Activated CD4-positive, alpha-beta T cell treated with anti-CD3 and anti-CD28 coated beads, Interleukin-2, amount 50 U/mL, for 24 hours (primary cell): ENCODE measurements around the gene C1orf167.
"Not testable (repeated sequence)": the region's sequence is repeated elsewhere in the genome, so short reads cannot be mapped to it uniquely, and the experiment has no call there.

ENCODE experiments used
- DNase-seq, 2 donors: peaks; one replicate each; pipeline ENCODE4 v3.0.0-alpha.2; 2020; ENCODE audit warnings: low read depth in 1 of 2, low spot score in 1 of 2

Gene C1orf167

DNA sequence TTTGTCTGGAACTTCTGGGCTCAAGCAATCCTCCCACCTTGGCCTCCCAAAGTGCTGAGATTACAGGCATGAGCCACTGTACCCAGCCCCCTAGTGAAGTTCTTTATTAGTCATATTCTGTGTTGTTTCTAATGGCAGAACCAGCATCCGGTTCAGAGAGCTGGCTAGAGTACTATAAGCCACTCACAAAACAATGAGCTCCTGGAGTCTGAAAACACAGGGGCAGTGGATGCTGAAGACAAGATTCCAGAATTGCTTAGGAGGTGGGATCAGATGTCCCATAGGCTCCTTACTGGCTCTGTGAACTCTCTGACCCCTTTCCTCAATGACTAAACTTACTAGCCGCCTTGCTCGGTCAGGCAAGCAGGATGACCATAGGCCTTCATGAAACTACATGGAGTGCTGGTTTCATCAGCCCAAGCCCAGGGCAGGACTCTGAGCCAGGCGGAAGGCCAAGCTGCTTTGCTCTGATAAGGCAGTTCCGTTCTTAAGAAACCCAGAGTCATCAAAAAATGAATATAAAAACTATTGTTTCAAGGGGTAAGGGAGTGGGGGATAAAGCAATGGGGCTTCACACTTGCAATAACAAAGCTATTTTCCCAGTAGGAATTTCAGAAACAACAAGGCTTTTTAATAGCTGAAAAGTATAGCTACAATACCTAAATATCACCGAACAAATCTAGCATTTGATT, 35.7 kb downstream of the C1orf167 start:
- DNase-seq, result no peak

DNA sequence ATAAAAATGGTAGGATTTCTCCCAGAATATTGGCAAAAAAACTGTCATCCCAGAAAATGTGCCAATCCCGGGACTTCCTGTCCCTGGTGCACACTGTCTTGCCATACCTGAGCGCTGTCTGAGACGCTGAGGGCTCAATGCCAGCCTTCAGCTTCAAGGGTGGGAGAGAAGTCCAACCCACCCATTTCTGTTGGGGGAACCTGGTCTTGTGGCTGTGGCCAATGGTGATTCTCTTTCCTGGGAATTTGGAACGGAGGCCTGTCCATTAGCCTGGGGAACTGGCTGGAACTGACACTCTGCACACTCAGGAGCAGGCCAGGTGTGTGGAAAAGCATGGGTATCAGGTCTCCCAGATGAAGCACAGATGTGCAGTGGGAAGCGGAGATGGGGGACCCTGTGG, 37.1 kb downstream of the C1orf167 start:
- DNase-seq, result no peak

DNA sequence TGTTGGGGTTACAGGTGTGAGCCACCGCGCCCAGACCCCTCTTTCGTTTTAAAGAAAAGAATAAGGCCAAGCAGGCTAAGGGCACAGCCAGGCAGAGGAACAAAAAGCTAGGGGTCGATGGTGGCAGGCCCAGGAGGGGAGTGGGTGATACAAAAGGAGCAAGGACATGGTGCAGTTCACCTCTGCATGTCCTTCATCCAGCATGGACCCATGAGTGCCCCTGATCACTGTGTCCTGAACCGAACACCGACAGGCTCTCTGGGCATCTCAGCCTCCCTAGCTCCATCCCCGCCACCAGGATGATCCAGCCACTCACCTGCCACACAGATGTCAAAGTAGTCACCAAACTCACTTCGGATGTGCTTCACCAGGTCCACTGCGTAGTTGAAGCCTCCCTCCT, 37.9 kb downstream of the C1orf167 start:
- no peak for DNase-seq

DNA sequence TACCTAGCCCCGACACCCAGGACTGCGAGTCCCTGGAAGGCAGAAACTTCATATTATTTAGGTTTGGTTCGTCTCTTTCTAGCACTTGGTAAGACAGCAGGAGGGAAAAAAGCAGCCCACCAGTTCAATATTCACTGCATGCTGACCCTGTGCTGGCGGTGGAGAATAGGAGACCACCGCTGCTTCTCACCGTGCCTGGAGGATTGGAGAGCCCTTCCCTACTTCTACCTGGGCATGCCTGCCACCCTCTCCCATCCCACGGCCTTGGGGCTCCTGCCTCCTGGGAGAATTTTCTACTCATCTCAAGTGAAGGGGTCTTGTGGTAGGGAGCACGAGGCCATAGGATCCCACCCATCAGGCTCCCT, 38.4 kb downstream of the C1orf167 start:
- no peak for DNase-seq

DNA sequence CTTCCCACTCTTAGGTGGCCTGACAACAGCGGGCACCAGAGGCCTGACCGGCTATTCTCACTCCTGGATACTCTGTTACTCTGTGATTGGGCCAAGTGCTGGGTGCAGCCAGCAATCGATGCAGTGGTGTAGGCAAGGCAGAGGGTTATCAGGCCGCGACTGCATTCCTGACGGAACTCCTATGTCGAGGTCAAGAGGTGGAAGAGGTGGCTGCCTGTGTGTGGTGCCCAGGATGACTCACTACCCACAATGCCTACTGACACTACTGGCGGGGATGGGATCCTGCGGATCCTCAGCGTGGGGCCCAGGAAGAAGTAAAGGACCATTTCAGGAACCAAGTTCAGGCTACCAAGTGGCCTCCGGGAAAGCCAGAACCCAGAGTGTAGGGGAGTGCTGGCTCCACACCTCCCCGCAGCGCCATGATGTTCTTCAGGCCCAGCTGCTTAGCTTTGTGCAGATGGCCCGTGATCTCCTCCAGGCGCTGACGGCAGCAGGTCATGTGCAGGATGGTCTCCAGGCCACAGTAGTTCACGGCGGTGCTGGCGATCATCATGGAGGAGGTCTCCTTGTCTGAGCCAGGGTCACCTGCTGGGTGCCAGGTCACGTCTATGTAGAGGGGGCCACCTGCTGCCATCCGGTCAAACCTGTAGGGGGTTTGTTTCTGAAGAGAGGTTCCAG, 38.9 kb downstream of the C1orf167 start:
- DNase-seq, result no peak

DNA sequence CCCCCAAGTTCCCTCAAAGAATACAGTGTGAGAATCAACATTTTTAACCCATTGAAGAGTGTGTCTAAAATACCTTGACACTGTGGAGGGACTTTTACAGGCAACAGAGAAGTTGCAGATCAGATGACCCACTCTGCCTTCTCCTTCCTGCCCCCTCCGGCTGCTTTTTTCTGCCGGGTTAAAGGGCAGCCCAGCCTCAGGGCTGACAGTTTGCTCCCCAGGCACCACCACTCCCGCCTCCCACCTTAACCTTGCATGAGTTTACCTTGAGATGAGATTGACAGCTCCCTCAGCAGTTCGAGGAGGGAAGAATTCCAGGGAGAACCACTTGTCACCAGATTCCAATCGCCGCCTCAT, 40.6 kb downstream of the C1orf167 start:
- DNase-seq, result no peak

DNA sequence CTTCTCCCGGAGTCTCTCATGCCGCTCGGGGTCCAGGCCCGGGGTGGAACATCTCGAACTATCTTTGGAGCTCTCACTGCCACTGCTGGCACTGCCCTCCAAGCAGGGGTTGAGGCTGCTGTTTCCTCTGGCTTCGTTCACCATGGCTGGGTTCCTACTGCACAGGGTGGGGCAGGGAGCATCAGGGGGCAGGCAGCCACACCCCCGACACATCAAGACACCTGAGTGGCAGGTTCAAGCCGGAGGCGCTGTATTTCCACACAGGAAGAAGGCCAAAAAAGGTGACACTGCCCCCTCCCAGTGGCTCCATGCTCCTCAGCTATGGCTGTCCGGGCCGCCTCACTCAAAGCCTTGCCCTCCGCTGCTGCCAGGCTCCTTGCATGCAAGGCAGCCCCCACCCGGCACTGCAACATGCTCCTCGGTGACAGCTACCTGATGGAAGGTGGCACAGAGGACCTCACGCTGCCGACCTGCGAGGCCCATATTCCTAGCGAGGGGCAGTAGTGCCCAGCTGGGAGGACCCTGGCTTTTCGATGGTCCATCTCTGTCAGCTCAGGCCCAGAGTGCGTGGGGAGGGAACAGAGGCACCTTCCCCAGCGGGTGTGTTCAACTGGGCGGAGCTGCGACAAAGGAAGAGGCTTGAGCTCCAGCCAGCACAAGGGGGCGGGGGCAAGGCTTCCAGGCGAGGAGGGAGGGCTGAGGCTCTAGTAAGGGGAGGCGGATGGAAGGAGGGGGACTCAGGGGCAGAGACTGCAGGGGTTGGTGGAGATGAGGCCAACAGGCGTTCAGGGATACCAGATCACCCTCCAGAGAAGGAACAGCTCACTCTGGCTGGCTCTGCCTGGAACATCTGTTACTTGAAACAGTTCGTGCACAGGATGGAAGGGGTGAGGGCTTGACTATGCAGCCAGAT, 41.2 kb downstream of the C1orf167 start:
- DNase-seq, result peak in 1 of 2 donors; percentile 56

DNA sequence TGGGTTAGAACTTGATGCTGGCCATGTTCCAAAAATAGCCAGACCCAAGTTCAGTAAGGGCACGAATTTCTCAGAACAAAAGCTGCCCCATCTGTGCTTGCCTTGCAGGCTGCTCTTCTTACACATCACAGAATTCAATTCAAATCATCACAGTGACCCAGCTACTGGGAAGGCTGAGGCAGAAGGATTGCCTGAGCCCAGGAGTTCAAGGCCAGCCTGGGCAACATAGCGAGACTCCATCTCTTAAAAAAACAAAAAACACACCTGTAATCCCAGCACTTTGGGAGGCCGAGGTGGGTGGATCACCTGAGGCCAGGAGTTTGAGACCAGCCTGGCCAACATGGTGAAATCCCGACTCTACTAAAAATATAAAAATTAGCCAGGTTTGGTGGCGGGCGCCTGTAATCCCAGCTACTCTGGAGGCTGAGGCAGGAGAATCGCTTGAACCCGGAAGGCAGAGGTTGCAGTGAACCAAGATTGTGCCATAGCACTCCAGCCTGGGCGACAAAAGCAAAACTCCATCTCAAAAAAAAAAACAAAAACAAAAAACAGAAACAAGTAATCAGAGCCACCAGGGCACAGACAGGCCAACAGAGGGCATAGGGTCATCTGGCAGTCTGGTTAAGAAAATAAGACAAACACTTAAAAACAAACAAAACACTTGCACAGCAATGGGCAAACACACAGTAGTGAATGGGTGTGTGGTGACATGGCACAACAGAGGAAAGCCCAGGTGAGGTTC, 42.1 kb downstream of the C1orf167 start:
- not testable (repeated sequence) for DNase-seq

DNA sequence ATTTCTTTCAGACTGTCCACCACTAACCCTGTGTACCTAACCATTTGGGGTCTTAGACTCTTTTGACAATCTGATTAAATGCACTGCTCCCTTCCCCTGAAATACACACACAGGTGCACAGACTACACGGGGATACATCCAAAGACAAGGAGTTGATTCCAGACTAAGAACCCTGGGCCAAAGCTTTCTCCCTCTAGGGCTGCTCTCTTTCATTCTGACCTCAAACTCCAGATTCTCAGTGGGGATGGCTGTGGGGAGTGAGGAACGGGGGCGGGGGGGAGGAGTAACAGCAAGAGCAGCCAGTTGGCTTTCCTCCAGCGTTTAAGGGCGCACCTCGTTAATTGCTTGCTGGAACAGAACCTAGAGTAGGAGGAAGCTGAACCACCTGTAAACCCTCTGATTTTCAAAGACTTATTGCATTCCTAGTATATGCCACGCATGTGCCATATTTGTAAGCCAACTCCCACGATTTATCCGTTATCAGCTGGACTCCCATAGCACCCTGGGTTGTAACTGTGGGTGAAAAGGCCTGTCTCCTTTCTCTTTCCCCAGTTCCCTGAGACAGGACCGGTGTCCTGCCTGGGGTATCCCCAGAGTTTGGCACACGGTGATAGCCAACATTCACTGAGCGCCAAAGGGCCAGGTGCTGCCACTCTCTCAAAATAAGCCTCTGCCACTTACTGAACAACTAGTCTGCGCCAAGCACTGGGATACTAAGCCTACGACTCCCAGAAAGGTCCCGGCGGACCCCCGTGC, 42.9 kb downstream of the C1orf167 start:
- DNase-seq, result no peak

DNA sequence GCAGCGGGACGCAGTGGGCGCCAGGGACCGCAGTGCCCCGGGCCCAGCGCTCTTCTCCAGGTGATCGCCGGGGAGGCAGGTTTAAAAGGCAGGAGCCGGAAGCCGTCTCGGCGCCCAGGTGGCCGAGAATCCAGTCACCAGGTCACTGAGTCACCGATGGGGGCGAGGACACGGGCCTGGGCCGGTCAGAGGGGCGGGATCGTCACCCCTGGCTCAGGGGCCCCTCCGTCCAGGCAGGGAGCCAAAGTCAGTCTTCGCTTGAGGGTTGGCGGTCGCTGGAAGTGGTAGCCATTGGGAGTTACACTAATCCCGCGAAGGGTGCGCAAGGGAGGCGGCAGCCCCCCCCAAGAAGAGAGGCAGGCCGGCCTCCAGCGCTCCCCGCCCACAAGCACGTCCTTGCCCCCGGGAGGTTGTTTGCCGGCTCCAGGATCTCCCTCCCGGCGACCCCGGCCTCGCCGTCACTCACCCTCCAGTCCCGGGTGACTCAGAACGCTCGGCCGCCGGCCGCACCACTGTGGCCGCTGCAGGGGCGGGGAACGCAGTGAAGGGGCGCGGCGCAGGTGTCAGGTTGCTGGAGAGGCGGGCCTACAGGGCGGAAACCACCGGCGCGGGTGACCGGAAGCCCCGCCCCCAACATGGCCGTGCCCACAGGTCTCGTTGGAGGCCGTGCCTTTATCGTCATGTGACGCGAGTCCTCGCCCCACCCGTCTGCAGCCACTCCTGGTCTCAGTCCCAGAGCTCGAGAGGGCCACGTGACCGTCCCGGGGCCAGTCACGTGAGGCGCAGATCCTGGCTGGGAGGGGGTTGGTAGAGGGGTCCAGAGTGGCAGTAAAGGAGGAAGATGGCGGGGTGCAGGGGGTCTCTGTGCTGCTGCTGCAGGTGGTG, 43.7 kb downstream of the C1orf167 start, which contains the start of the genes CLCN6 and MTHFR:
TSS of gene CLCN6 (plus strand) at position 770 of the 885 bp plus-strand sequence. CDS start at position 842, 72 bp downstream.
TSS of gene MTHFR (minus strand) at position 543 of the 885 bp plus-strand sequence. CDS start 2,848 bp downstream, outside the sequence.
- DNase-seq, result peak; percentile 95 to 96

DNA sequence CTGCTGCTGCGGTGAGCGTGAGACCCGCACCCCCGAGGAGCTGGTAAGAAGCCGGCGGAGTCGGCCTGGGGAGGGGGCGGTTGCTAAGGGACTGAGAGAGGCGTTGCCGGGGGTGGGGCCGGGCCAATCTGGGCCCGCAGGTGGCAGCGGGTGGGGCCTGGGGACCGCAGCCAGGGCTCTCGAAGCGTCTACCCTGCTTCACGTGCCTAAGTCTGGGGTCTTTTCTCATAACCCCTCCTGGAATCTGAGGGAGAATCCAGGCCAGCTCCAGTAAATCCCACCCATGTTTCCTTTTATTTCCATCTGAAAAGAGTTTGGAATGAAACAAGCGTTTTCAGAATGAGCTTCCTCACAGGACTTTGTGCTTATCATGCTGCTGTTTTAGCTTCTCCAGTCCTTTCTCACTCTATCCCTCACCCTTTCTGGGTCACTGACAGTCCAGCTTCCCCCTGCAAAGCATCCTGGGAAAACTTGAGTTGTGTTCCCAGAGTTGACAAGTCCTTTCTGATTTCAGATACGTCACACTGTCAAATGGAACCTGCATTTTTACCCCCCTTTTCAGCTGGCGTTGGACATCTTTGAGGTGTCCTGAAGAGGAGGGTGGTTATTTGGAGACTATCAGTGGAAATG, 44.4 kb downstream of the C1orf167 start:
- DNase-seq, result no peak

DNA sequence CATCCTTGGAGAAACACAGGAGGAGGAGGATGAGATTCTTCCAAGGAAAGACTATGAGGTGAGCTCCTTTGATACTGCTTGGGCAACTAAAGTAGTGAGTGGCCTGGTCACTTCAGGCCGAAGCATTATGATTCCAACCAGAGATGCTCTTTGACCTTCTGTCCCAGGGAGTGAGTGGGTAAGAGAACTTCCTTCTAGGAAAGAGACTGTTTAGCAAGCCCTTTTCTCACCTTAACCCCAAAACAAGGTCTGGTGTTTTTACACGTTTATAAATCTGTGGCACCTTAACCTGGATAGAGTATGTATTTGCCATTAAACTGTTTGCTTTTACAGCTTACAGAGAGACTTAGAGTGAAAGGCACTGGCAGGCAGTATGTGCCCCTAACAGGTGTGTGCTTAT, 45.1 kb downstream of the C1orf167 start:
- no peak for DNase-seq

DNA sequence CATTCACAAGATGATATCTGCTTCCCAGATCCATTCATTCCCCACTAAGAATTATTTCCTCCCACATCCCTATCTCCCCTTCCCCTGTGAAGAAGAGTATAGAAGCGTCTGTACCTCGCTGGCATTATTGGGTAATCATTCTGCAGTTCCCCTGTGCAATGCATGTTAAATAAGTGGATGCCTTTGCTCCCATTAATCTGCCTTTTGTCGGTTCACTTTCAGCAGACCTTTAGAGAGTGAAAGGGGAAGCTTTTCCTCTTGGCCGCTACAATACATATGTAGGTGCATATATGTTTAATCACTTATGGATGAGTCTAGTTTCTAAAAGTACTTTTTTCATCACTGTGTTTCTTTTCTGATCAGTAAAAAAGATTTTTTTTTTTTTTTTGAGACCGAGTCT, 51.0 kb downstream of the C1orf167 start:
- DNase-seq, result no peak

DNA sequence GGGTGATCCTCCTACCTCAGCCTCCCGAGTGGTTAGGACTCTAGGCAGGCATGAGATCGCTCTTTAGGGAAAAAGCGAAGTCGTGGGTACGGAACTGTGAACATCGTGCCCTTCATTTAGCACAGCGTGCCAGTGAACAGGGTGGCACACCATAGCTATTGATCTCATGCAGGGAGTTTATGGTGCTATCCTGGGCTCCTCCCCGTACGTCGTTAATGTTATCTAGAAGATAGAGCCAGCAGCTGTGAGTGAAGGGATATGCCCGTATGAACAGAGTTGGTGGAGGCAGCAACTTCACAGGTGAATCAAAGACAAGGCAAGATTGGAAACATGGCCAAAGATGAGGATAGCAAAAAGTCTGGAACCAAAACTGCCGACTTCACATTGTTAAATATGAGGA, 55.2 kb downstream of the C1orf167 start:
- DNase-seq, result no peak

DNA sequence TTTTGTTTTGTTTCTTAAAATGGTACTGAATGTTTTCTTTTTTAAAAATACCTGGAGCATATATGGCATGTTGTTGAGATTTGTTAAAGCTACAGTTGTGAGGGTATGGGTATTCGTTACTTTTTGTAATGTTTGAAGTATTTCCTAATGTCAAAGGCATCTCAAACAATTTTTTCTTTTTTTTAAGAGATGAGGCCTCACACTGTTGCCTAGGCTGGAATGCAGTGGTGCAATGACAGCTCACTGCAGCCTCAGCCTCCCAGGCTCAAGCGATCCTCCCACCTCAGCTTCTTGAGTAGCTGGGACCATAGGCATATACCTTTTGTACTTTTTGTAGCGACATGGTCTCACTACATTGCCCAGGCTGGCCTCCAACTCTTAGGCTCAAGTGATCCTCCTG, 60.1 kb downstream of the C1orf167 start:
- no peak for DNase-seq

DNA sequence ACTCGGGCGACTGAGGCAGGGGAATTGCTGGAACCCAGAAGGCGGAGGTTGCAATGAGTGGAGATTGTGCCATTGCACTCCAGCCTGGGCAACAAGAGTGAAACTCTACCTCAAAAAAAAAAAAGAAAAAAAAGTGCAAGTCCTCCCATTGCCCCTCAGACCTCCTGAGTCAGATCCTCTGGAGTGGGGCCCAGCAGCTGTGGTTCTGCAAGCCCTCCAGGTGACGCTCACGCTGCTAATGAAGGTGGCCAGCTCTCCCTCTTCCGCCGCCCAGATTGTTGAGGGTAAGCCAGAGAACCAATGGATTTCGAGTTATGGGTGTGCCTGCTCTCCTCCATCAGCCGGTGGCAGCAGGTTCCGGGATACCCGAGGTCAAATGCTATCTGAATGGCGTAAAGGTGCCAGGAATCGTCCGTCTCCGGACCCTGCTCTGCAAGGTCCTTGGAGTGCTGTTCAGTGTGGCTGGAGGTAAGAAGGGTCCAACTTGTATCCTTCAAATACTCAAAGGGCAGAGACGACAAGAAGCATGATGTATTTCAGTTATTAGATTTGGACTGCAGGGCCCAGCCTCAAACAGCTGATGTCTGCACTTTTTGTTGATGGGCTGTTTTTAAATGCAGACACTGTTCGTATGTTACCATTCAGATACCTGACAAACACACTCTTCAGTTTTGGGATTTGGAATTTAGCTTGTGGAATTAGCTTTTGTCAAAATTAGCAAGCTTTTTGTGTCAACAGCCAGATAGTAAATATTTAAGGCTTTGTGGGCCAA, 61.6 kb downstream of the C1orf167 start:
- no peak for DNase-seq

DNA sequence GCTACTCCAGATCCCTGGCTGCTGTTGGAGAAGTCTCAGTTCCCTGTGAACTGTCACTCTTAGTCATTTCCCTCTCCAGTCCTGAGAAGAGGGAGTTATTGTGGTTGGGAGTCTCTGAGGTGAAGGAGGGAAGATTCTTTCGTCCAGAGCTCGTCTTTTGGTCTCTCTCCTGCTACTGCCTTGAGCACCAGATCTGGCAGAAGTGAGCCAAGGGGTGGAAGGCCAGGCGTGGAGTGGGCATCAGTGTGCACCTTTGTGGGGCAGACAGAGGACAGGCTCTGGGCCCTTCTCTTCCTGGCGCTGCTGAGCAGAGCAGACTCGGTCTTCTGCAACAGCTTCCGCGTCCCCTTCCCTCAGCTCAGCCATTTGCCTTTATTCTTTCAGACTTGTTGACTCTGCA, 63.1 kb downstream of the C1orf167 start:
- no peak for DNase-seq

DNA sequence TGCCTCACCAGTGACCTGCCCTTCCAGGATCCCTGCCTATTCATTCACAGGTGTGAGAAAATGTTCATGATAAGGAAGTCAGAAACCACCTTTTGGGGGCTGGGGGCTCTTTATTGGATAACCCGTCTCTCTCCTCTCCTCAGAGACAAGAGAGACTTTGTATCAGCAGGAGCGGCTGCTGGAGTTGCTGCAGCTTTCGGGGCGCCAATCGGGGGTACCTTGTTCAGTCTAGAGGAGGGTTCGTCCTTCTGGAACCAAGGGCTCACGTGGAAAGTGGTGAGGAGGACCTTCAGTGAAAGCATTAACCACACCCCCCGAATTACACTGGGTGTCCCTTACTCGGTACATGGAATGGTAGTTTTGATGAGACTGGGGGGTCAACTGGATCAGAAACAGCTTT, 65.0 kb downstream of the C1orf167 start:
- no peak for DNase-seq
